Measurements from ENCODE around the gene CEP63.

- TF ChIP-seq POLR2A (IDR thresholded peaks at IDR 0.05; ENCODE audit: low read length) (no peak), GATA1 (IDR thresholded peaks at IDR 0.05; ENCODE audit: low read depth, low read length) (no peak)
Measured at GRCh38 chr3:134597390-134597970, 111.6 kb downstream of the CEP63 start.

All from erythroblast (primary cell).